GM19438 (cell line): ENCODE data around the gene CIART.

Source experiments
- ATAC-seq: cut with Tn5 transposase; IDR thresholded peaks from one replicate; pipeline ENCODE4 v1.9.1; 2021; ENCODE audit warnings: low read depth; ENCODE audit not compliant: unreplicated experiment

CIART gene

DNA sequence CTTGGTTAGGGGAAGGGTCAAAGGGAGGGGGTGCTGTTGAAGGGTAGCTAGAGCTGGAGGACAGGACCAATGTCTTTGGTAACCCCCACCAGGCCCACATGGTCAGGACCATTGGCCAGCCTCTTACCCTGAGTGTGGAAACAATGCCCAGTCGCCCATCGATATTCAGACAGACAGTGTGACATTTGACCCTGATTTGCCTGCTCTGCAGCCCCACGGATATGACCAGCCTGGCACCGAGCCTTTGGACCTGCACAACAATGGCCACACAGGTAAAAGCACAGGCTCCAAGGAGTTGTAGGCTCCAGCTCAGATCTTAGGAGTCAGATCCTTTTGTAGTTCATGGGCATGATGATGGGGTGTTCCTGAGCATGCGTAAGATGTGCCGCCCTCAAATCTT is 21.0 kb upstream of the CIART start:
- no peak for ATAC-seq

DNA sequence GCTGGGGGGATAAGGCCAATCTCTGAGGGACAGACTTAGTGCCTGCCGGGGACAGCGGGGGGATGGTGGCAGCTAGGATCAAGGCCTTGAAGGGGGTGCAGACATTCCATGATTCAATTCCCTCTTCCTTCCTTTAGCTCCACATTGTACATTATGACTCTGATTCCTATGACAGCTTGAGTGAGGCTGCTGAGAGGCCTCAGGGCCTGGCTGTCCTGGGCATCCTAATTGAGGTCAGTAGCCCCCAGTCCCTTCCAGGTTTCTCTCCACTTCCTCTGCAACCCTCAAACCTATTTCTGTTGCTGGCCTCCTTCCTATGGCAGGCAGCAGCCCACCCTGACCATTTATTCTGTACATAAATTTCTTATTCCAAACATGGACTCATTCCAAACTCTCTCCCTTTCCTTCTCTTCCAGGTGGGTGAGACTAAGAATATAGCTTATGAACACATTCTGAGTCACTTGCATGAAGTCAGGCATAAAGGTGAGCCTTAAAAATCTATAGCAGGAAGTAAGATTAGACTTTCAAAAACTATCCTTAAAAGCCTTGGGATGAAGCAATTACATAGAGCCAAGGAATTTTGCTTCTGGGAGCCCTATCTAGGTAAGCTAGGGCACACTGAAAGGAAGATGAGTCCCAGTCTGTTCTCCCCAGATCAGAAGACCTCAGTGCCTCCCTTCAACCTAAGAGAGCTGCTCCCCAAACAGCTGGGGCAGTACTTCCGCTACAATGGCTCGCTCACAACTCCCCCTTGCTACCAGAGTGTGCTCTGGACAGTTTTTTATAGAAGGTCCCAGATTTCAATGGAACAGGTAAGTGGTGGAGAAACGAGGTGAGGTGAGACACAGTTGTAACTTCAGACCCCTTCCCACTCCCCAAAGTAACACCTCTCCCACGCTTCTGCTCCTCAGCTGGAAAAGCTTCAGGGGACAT is 19.7 kb upstream of the CIART start:
- no peak for ATAC-seq

DNA sequence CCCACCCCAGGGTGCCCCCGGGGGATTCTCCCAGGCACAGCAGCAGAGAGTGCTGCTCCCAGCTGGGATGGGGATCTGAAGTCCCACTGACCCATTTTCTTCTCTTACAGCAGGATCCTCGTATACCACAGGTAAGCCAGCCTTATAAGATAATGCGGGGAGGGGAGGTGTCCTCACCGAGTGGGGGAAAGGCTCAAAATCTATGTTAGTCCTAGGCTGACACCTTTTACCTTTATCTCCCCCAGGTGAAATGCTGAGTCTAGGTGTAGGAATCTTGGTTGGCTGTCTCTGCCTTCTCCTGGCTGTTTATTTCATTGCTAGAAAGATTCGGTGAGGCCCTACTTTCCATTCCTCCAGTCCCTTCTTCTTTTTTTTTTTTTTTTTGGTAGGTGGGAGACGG is 18.8 kb upstream of the CIART start:
- no peak for ATAC-seq

DNA sequence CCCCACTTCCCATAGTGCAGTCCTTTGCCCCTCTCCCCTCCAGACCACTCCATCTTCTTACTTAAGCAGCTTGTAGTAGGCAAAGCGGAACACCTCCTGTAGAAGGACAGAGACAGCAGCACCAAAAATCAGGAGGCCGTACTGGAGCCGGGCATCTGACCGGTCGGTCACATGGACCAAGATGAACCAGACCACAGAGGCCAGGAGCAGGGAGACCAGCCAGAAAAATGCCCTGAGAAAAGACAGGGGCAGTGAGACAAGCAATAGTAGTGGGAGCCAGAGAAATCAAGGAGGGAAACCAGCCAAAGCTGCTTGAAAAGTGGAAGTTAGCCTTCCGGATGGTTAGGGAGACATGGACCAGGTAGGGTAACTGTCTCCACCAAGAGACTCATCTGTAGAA is 14.5 kb upstream of the CIART start:
- ATAC-seq: no peak

DNA sequence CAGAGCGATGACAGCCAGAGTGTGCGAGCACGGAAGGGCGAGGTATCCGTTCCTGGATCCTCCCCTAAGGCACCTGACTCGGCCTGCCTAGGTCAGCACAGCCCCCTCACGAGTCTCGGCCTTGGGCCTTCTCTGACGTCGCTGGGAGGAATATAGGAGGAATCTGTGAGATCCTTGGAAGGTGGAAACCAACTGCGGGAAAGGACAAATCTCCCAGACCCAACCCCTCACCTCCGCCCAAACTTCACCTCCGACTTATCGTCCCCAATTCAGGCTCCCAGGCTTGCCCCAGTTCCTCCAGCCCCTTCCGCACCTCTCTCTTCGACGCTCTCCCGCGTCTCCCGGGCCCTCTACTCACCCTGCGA is 14.0 kb upstream of the CIART start:
- ATAC-seq: peak; percentile 18

DNA sequence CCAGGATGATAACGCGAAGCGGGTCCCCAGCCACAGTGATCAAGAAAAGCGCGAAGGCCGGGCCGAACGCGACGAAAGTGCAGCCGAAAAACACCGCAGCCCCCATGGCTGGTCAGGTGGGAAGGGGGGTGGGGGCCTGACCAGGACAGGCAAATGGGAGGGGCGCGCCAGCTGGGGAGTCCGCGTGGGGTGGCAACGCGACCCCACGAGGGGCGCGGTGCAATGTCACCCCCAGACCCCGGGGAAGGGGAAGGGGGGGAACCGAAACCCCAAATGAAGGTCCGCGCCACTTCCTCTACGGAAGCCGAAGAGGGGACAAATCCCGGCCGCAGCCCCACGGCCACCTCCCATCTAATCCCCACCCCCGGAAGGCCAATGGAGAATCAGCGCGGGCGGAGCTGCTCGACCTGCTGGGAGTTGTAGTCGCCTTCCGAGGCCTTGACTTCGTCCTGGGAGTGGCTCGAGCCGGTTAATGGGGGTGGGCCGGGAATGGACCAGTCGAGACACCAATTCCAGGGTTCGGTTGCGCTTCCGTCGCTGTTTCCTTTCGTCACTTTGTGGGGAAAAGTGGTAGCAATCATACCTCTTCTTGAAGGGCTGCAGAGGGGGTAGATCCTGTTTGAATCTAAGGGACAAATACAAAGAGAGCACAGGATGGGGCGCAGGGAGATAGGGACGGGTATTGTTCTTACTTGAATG is 13.5 kb upstream of the CIART start, which contains the start of gene APH1A:
APH1A (minus strand) TSS at position 312 of the 699 bp plus-strand sequence; CDS start at position 106, 206 bp downstream.
- ATAC-seq: peak; percentile 78

DNA sequence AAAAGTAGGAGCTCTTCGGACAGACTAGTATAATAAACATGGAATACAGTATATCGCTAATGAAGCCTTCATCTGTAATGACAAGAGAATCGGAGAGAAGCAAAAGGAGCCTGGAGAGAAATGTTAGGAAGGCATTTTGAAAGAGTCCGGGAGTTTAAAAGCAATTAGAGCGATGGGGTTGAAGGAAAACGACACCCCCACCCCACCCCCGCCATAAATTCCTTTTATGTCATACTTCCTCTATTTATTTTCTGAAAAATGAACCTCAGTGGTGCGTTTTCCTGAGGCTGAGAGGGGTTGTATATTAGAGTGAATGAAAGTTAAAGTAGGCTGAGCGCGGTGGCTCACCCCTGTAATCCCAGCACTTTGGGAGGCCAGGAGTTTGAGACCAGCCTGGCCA is 12.9 kb upstream of the CIART start:
- no peak for ATAC-seq

DNA sequence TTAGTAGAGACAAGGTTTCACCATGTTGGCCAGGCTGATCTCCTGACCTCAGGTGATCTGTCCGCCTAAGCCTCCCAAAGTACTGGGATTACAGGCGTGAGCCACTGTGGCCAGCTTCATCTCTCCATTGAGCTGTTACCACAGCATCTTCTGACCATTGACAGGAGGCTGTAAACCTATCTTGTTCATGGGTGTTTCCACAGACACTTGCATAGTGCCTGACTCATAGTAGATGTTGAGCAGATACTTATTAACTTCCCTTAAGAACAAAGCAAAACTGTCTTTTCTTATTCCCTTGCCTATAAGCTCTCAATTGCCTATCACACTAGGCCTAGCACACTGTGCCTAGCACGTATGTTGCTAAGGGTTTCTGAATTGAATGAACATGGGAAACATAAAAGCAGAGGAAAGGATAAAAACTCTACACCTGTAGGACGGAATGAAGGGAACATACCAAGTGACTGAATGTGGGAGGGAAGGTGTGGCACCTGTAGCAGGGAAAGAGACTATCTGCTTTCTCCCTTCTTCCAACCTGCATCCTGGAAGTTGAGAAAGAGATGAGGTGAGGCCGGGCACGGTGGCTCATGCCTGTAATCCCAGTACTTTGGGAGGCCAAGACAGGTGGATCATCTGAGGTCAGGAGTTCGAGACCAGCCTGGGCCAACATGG is 10.9 kb upstream of the CIART start:
- ATAC-seq: no peak

DNA sequence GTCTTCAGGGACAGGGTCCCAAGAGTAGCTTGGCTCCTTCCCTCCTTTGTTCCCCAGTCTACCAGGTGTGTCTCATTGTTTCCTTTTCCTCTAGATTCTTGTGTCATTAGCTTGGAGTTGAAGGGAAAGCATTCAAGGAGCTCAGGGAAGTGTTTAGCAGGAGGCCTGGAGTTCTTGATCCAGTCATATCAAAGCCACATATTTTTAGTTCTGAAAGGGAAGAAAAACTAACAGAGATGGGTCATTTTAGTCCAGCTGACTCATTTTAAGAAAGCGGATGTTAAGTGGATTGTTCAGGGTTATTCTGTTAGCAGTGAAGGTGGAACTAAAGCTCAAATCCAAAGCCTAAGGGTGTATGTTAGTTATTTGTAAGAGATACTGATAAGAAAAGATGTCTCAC is 9.0 kb upstream of the CIART start:
- no peak for ATAC-seq

DNA sequence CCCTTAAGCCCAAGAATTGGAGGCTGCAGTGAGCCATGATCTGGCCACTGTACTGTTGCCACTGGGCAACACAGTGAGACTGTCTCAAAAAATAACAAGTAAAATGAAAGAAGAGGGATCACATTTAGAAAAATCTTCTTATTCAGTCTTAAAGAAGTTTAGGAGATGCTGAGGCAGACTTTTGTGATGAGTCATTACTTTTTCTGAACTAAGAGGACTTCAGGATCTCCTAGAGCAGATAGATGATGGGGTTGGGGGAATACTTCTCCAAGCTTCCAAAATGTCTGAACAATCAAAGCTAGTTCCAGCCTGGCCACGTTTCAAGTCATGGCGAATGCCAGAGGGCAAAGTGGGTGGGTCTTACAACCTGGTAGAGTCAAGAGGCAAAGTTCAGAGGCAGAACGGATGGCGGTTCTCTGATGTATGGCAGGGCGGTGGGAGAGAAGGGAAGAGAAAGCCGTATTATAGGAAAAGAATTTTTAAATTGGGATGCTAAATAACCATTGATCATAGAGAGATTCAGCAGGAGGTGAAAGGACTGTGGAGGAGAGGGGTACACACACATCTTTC is 2.1 kb upstream of the CIART start:
- no peak for ATAC-seq

DNA sequence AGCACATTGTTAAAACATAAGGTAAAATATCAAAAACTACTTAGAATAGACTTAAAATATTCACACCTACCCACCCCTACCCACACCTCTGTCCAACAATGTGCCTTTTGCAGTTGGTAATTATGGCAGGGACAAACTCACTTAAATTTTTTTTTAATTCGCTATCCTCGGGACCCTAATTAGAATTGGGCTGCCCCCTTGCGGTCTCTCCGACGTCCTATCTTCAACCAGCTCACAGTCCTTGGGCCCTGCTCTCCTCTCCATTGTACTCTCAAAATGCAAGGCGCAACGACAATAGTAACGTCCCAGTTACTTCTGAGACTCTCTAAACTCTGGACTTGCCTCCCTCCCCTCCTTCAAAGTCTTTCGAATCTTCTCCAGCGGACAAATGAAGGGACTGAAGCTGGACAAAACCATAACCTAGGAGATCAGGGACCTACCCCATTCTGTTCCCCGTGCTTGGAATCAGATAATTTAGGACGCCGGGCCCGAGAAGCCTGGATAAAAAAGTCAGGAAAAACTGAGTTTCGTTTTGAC is 1.1 kb upstream of the CIART start:
- ATAC-seq: no peak

DNA sequence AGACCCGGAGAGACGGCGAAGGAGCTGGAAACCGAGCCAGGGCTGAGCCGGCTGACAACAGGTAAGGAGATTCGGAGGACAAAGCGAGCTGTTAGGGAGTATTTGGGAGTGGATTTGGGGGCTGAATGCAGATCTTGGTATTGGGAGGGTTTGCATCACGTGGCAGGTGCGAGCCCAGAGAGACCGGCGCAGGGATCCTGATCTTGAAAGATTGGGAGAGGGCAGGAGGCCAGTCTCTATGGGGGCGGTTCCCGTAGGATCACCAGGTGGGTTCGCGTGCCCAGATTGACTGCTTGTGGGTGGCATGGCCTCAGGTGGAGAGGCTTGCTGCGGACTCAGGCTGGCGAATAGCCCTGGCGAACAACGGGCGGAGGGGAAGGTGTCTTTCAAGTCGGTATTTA is 204 bp downstream of the CIART start:
- ATAC-seq: no peak

DNA sequence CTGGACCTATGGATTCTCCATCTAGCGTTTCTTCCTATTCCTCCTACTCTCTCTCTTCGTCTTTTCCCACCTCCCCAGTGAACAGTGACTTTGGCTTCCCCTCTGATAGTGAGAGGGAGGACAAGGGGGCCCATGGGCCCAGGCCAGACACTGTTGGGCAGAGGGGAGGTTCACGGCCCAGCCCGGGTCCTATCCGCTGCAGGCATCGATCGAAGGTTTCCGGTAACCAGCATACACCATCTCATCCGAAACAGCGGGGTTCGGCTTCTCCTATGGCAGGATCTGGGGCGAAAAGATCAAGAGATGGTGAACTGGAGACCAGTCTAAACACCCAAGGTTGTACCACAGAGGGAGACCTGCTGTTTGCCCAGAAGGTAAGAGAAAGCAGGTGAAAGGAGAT is 906 bp downstream of the CIART start:
- no peak for ATAC-seq

DNA sequence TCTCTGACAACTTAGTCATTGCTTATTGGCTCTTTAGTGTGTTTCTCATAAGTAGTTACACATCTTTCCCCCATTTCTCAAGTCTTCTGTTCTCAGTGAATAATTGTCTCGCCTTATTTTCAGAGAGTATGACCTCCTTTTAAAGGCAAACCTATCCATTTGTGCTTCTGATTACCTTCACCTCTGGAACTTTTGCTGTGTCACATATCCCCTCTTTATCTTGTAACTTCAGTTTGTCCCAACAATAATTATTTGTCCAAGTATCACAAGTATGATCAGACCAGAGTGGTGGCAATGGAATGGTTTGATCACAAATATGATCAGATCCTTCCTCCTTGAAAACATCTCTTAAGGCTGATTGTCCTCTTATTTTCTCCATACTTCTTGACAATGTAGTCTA is 6.0 kb downstream of the CIART start:
- no peak for ATAC-seq

DNA sequence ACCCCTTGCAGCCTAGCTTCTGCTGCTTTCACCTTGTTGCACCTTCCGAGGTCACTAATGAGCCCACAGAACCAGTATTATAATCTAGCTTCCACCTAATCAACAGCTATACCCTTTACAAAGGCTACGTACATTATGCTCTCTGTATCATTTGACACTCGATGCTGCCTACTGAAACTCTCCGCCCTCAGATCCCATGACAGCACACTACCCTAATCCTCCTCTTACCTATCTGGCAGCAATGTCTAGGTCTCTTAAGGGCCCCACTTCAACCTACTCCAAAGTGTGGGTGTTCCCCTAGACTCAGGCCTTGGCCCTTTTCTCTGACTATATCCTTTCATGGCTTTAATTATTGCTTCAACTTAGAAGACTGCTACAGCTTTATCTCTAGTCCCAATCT is 6.5 kb downstream of the CIART start:
- no peak for ATAC-seq

DNA sequence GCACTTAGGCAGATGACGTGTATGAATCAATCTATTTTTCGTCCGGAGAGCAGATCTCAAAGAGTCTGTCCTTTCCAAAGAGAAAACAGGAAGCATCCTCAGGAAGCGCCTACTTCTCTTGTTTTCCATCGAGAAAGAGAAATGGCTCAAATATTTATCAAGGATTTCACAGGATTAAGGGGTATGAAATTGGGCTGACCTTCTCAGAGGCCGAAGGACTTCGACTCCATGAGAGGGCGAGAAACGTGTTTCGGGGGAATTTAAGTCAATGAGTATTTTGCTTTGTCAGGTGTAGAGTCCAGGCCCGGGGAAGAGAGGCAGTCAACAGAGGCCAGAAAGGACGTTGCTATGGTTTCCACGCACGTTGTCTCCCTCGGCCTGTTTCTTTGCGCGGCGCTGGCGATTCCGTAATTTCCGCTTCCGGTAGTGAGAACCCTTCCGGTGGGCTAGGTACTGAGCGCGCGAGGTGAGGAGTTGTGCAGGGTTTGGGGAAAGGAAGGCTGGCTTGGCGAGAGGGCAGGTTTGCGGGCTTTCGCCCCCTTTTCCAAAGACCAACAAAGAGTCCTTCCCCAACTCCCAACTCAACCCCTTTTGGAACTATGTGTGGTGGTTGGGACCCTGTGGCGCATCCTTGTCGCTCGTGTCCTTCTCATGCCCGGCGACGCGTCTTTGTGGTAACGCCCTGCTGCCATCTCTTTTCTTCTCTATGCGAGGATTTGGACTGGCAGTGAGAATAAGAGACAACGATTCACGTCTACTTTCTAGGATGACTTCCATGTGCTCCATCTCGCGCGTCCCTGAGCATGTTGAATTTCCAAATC is 11.3 kb downstream of the CIART start, which contains the start of gene MRPS21:
MRPS21 (plus strand) TSS at position 429 of the 821 bp plus-strand sequence. CDS start 506 bp downstream, outside the sequence.
- peak; percentile 91 for ATAC-seq

DNA sequence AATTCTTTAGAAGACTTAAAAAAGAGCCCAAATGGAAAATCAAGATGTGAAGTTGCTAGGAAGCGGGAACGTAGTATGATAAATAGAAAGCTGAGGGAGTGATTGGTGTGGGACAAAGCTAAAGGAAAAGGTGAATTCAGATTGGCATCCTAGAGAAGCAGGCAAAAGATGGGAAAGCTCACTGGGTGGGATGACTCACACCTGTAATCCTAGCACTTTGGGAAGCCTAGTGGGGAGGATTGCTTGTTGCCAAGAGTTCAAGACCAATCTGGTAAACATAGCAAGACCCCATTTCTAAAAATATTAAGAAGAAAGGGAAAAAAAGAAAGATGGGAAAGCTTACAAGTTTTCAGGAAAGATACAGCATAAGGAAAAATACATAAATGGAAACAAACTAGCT is 13.1 kb downstream of the CIART start:
- ATAC-seq: no peak

DNA sequence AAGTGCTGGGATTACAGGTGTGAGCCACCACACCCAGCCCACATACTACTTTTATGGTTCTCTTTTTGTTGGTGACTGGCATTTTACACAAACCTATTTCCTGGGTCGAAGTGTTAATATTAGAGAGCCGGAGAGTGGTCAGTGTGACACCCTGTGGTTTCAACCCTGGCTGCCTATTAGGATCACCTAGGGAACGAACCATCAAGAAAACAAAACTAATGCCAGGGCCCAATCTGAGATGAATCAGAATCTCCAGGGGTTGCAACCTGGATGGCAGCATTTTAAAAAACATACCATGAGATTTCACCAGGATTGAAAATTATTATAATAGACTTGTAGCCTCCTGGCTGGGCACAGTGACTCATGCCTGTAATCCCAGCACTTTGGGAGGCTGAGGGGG is 17.4 kb downstream of the CIART start:
- ATAC-seq: no peak

DNA sequence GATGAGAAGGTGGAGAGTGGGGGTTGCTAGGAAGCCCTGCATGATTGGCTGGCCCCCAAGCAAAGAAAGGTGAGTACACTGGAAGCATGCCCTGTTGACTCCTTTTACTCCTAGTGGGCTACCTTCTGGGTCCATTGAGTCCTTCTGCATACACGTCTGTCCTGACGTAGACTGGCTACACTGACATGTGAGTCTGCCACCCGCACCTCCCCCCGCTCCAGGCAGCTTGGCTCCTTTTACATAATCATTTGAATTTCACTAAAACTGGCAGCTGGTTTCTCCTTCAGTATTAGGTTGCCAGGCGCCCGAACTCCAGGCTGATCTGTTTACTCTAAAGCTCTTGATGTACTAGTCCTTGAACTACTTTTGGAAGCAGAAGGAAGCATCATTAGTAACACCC is 20.0 kb downstream of the CIART start:
- ATAC-seq: no peak

DNA sequence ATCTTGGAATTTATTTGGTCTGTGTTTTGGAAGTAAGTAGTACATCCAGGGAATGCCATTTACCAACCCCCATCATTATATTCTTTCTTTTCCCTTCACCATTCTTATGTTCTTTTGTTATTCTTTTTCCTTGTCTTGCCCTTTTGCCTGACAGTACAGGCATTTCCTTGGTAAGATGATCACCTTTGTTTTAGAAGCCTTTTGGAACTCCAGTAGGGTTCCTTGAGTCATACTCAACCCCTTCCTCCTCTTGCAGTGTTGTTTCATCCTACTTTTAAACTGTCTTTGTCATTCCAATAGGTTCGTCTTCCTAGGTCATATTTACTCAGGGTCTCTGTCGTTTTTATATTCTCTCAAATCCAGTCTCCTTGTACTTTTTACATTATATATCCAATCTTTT is 20.5 kb downstream of the CIART start:
- no peak for ATAC-seq
